ENCODE data around the gene ABR. TPM values are rescaled to one million over a fixed set of nuclear protein-coding genes. Genes with fewer than 3 reads are reported as not detected.

Gene ABR
- total and polyA plus RNA-seq, 2 of the 13 experiments (the other 11 are each of a cell fraction or from before 2014, with no cell fraction given) = 12.4 to 40.4 TPM

DNA sequence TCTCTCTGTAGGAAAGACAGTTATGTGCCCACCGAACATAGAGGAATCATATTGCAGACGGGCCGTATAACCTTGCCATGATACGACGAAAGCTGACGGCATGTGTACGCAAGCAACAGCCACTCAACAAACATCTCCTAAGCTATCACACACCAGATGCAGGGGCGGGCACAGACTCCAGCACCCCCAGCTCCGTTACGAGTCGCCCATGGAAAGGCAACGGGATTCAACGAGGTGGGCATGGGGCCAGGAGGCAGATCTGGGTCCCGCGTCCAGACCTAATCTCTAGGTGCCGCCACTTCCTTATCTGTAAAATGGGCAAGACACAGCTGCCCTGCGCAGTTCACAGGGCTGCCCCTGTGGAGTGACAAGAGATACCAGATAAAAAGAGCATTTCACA is 35.6 kb downstream of the ABR start:
- Histone ChIP-seq H2AFZ (ENCODE audit: low read length) (no peak overlapping the region), H3K4me1 (ENCODE audit: insufficient read depth, low read length) (no peaks in the 10 kb centered on the region), H4K20me1 (ENCODE audit: insufficient read depth, low read length) (no peaks in the 10 kb centered on the region), H3K9me3 (ENCODE audit: low read length) (no peaks in the 10 kb centered on the region), H3K27me3 (ENCODE audit: control insufficient read depth in 1 of 2, insufficient read depth in 2 of 2, low read length in 2 of 2) (peaks cover 9 to 62% of the 10 kb centered on the region in 2 experiments), H3K79me2 (ENCODE audit: insufficient read depth, low read length) (no peaks in the 10 kb centered on the region), H3K36me3 (replicated peaks in 1 of 2; ENCODE audit: control insufficient read depth in 1 of 2, insufficient read depth in 2 of 2, low read length in 2 of 2) (no peaks in the 10 kb centered on the region), H3K27ac (ENCODE audit: extremely low read length, insufficient read depth, low read length) (no peak overlapping the region), H3K9ac (ENCODE audit: insufficient read depth, low read depth, low read length) (no peak overlapping the region), H3K4me3 (replicated peaks in 1 of 3; ENCODE audit: insufficient read depth in 1 of 3, low read depth in 2 of 3, low read length in 3 of 3) (no peak overlapping the region), H3K4me2 (ENCODE audit: low read depth, low read length) (no peak overlapping the region)
- ATAC-seq = no peak
- BruUV-seq (replicated peaks) = no TSS peak
- no peak for FAIRE-seq
- intact Hi-C loops (cut with micrococcal nuclease; ENCODE audit: unreplicated experiment) (no loop called here), in situ Hi-C loops (cut with HindIII; ENCODE audit: extremely low pct_ligation_motif_present, low pct_unique_long_range_greater_than_20kb) (no loop called here)
- ChIA-PET CTCF (ENCODE audit: low intra/inter-chr PET ratio, low total read pairs) (no interaction called here), POLR2A (no interaction called here)
- DNase-seq (ENCODE audit: low spot score) = no peak
- no peak for TF ChIP-seq KDM1A (CRISPR knock-in tag; IDR thresholded peaks at IDR 0.05)
- 41% methylated on average over 11 of the region's 17 CpGs for WGBS (ENCODE audit: low lambda C conversion rate)

DNA sequence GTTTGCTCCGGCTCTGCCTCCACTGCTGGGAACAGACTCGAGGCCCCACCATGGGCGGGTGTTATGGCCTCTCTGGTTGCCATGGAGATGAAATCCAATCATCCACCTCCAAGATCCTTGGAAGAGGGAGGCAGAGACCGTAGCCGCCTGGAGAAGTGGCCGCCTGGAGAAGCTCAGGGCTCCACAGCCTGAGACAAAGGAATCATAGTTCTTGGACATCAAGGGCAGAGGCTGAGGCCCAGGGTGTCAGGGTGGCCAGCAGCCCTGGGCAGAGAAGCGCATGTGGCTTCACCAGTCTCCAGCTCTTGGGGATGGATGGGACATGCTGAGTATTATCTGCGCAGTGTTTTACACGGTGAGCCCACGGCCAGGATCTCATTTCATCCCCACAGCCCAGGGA is 36.2 kb downstream of the ABR start:
- Histone ChIP-seq H3K4me1 (ENCODE audit: insufficient read depth, low read length) (no peaks in the 10 kb centered on the region), H3K27me3 (ENCODE audit: control insufficient read depth in 1 of 2, insufficient read depth in 2 of 2, low read length in 2 of 2) (peaks cover 9 to 64% of the 10 kb centered on the region in 2 experiments), H3K4me2 (ENCODE audit: low read depth, low read length) (no peak overlapping the region), H3K36me3 (replicated peaks in 1 of 2; ENCODE audit: control insufficient read depth in 1 of 2, insufficient read depth in 2 of 2, low read length in 2 of 2) (no peaks in the 10 kb centered on the region), H3K9me3 (ENCODE audit: low read length) (no peaks in the 10 kb centered on the region), H3K27ac (ENCODE audit: extremely low read length, insufficient read depth, low read length) (no peak overlapping the region), H3K9ac (ENCODE audit: insufficient read depth, low read depth, low read length) (no peak overlapping the region), H4K20me1 (ENCODE audit: insufficient read depth, low read length) (no peaks in the 10 kb centered on the region), H2AFZ (ENCODE audit: low read length) (no peak overlapping the region), H3K79me2 (ENCODE audit: insufficient read depth, low read length) (no peaks in the 10 kb centered on the region), H3K4me3 (replicated peaks in 1 of 3; ENCODE audit: insufficient read depth in 1 of 3, low read depth in 2 of 3, low read length in 3 of 3) (no peak overlapping the region)
- ATAC-seq (no peak), DNase-seq (ENCODE audit: low spot score) (no peak), FAIRE-seq (no peak)
- no TSS peak for BruUV-seq (replicated peaks)
- intact Hi-C loops (cut with micrococcal nuclease; ENCODE audit: unreplicated experiment) (no loop called here), in situ Hi-C loops (cut with HindIII; ENCODE audit: extremely low pct_ligation_motif_present, low pct_unique_long_range_greater_than_20kb) (no loop called here)
- POLR2A ChIA-PET = no interaction called here
- TF ChIP-seq KDM3A (CRISPR knock-in tag; IDR thresholded peaks at IDR 0.05; ENCODE audit: low read depth) (no peak), GZF1 (CRISPR knock-in tag; IDR thresholded peaks at IDR 0.05) (no peak), RFX3 (CRISPR knock-in tag; IDR thresholded peaks at IDR 0.05) (peak; percentile 34; the same call in 1 of the 2 replicates)
- TF ChIP-seq, protein P1, sequence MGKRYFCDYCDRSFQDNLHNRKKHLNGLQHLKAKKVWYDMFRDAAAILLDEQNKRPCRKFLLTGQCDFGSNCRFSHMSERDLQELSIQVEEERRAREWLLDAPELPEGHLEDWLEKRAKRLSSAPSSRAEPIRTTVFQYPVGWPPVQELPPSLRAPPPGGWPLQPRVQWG (CRISPR knock-in tag; IDR thresholded peaks at IDR 0.05; ENCODE audit: borderline replicate concordance, low read depth) = no peak
- TF ChIP-seq, protein P2, sequence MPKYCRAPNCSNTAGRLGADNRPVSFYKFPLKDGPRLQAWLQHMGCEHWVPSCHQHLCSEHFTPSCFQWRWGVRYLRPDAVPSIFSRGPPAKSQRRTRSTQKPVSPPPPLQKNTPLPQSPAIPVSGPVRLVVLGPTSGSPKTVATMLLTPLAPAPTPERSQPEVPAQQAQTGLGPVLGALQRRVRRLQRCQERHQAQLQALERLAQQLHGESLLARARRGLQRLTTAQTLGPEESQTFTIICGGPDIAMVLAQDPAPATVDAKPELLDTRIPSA (CRISPR knock-in tag; IDR thresholded peaks at IDR 0.05; ENCODE audit: borderline replicate concordance) = no peak
- WGBS (ENCODE audit: low lambda C conversion rate) = no CpG with 5 or more reads among the region's 10 CpGs
- CTCF ChIA-PET (ENCODE audit: low intra/inter-chr PET ratio, low total read pairs) = no interaction called here
